Measurements from ENCODE around the gene OCA2.
"Not testable (repeated sequence)": the region's sequence is repeated elsewhere in the genome, so short reads cannot be mapped to it uniquely, and the experiment has no call there.

Gene OCA2

DNA sequence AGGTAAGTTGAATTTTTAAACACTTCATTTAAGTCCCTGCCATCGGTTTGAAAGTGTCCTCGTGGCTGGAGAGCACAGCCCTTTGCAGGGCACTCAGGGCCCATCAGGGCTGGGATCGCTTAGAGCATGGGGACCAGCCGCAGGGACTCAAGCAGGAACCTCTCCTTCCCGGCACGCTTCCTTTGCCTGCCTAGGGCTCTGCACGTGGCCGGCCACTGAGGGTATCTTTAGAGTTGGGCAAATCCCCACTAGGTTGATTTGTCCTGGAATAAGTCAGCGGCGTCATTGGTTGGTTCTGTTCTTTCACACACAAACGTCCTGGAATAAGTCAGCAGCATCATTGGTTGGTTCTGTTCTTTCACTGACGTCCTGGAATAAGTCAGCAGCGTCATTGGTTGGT is 131.6 kb downstream of the OCA2 start:
- Histone ChIP-seq H3K27me3 (ENCODE audit: insufficient read depth, low read length) (no peaks in the 10 kb centered on the region), H3K4me1 (ENCODE audit: insufficient read depth, low read length) (peaks cover 17% of the 10 kb centered on the region), H3K4me3 (ENCODE audit: low read length) (no peak overlapping the region), H3K36me3 (ENCODE audit: insufficient read depth, low read length) (no peaks in the 10 kb centered on the region), H2AFZ (ENCODE audit: low read depth, low read length) (no peak overlapping the region), H3K9me3 (ENCODE audit: low read length) (no peaks in the 10 kb centered on the region)

- Histone ChIP-seq H2AFZ (ENCODE audit: low read depth, low read length) (no peak overlapping the region), H3K4me1 (ENCODE audit: insufficient read depth, low read length) (peaks cover 17% of the 10 kb centered on the region), H3K4me3 (ENCODE audit: low read length) (no peak overlapping the region), H3K36me3 (ENCODE audit: insufficient read depth, low read length) (no peaks in the 10 kb centered on the region), H3K27me3 (ENCODE audit: insufficient read depth, low read length) (no peaks in the 10 kb centered on the region), H3K9me3 (ENCODE audit: low read length) (no peaks in the 10 kb centered on the region)
Observed at GRCh38 chr15:27965546-27965945, 133.6 kb downstream of the OCA2 start.

DNA sequence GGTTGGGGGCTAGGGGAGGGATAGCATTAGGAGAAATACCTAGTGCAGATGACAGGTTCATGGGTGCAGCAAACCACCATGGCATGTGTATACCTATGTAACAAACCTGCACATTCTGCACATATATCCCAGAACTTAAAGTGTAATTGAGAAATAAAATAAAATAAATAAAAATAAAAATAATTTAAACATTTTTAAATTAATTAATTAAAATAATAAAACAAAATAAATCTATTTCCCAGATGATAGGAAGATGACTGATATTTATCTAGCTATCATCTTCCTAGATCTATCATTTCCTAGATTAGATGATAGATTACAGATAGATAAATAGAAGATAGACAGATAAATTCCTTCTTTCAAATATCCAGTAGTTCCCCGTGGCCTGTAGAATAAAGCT is 137.3 kb downstream of the OCA2 start:
- Histone ChIP-seq H2AFZ (ENCODE audit: low read depth, low read length) (no peak overlapping the region), H3K4me1 (ENCODE audit: insufficient read depth, low read length) (peaks cover 17% of the 10 kb centered on the region), H3K9me3 (ENCODE audit: low read length) (no peaks in the 10 kb centered on the region), H3K27me3 (ENCODE audit: insufficient read depth, low read length) (no peaks in the 10 kb centered on the region), H3K4me3 (ENCODE audit: low read length) (no peak overlapping the region), H3K36me3 (ENCODE audit: insufficient read depth, low read length) (no peaks in the 10 kb centered on the region)

GRCh38 chr15:27958911-27959578 is 140.1 kb downstream of the OCA2 start:
- Histone ChIP-seq H3K36me3 (ENCODE audit: insufficient read depth, low read length) (no peaks in the 10 kb centered on the region), H3K4me3 (ENCODE audit: low read length) (no peak overlapping the region), H3K27me3 (ENCODE audit: insufficient read depth, low read length) (no peaks in the 10 kb centered on the region), H3K4me1 (ENCODE audit: insufficient read depth, low read length) (peaks cover 6% of the 10 kb centered on the region), H2AFZ (ENCODE audit: low read depth, low read length) (no peak overlapping the region), H3K9me3 (ENCODE audit: low read length) (no peaks in the 10 kb centered on the region)

DNA sequence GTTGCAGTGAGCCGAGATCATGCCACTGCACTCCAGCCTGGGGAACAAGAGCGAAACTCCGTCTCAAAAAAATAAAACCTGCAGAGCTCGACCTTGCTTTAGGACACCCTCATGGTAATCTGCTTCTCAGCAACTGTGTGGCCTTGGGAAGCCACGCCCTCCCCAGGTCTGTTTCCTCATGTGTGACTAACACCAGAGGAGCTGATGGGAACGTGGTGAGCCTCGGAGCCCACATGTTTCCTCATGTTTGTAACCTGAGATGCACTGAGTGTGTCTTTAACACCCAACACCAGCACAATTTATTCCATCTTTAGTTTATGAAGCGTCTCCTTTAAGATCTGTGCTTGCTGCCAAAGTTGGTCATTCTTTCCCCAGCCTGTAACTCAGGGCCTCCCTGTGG is 142.8 kb downstream of the OCA2 start:
- Histone ChIP-seq H3K4me1 (ENCODE audit: insufficient read depth, low read length) (peaks cover 6% of the 10 kb centered on the region), H3K4me3 (ENCODE audit: low read length) (no peak overlapping the region), H3K9me3 (ENCODE audit: low read length) (no peaks in the 10 kb centered on the region), H3K27me3 (ENCODE audit: insufficient read depth, low read length) (no peaks in the 10 kb centered on the region), H2AFZ (ENCODE audit: low read depth, low read length) (no peak overlapping the region), H3K36me3 (ENCODE audit: insufficient read depth, low read length) (no peaks in the 10 kb centered on the region)

DNA sequence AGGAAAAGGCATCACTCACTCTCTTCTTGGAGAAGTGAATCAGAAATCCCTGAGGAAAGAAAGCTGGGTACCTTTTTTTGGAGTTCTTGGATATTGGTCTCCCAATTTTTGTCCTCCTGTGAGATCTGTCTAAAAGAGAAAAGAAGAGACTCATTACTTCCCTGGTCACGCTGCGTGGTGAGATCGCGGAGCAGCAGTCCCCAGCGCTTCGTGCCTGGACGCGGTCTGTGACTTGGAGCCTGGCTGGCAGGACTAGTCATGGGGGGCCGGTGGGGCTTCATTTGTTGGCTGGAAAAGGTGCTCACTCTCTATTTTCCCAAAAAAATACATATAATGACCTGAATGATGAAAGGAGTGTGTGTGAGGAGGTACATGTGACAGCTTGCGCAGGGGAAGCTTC is 144.0 kb downstream of the OCA2 start:
- no peak overlapping the region for H2AFZ ChIP-seq (ENCODE audit: low read depth, low read length)
- peaks cover 6% of the 10 kb centered on the region for H3K4me1 ChIP-seq (ENCODE audit: insufficient read depth, low read length)
- no peaks in the 10 kb centered on the region for H3K9me3 ChIP-seq (ENCODE audit: low read length)
- H3K27me3 ChIP-seq (ENCODE audit: insufficient read depth, low read length) = no peaks in the 10 kb centered on the region
- no peak overlapping the region for H3K4me3 ChIP-seq (ENCODE audit: low read length)
- no peaks in the 10 kb centered on the region for H3K36me3 ChIP-seq (ENCODE audit: insufficient read depth, low read length)

GRCh38 chr15:27952593-27952992 is 146.5 kb downstream of the OCA2 start:
- H2AFZ ChIP-seq (ENCODE audit: low read depth, low read length); H3K36me3 ChIP-seq (ENCODE audit: insufficient read depth, low read length); H3K4me1 ChIP-seq (ENCODE audit: insufficient read depth, low read length); H3K27me3 ChIP-seq (ENCODE audit: insufficient read depth, low read length); H3K9me3 ChIP-seq (ENCODE audit: low read length); H3K4me3 ChIP-seq (ENCODE audit: low read length): not testable (repeated sequence)

DNA sequence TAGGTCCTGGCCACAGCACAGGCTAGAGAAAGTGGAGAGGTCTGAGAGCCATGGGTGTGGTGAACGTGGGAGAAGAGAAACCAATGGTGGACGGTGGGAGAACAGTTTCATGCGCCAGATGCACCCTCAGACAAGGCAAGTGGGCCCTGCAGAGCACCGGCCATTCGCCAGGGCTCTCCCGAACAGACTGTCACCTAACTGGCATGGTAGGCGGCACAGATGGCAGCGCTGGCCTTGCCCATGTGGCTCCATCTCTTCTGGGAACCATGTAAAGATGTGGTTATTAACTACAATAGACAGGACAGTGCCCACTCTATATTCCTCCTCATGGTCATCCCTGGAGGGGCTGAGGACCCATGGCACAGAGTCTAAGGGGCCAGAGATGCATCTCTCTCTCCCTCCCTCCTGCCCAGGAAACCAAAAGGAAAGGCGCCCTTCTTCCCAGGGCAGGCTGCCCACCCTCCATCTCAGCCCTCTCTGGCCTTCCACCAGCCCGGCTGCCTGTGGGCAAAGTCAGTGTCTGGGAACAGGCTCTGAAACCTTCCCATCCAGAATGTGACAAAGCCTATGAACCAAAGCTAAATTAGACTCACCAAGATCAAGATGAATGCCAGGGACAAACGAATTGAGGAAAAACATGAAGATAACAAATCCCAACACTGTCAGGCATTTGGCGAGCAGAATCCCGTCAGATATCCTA is 147.8 kb downstream of the OCA2 start:
- no peaks in the 10 kb centered on the region for H3K27me3 ChIP-seq (ENCODE audit: insufficient read depth, low read length)
- H3K9me3 ChIP-seq (ENCODE audit: low read length) = no peaks in the 10 kb centered on the region
- H3K4me3 ChIP-seq (ENCODE audit: low read length) = no peak overlapping the region
- H3K4me1 ChIP-seq (ENCODE audit: insufficient read depth, low read length) = peaks cover 6% of the 10 kb centered on the region
- H3K36me3 ChIP-seq (ENCODE audit: insufficient read depth, low read length) = no peaks in the 10 kb centered on the region
- H2AFZ ChIP-seq (ENCODE audit: low read depth, low read length) = no peak overlapping the region

DNA sequence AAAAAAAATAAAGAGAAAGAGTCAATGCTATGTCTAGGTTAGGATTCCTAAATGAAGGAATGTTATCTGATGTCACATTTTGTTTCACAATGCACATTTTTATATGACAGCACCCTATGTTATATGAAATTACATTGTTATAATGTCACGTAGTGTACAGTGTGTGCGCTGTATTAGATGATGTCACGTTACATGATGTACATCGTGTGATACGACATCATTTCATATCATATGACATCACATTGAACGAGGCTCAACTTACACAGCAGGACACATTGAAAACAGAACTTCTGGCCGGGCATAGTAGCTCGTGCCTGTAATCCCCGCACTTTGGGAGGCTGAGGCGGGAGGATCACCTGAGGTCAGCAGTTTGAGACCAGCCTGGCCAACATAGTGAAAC is 150.0 kb downstream of the OCA2 start:
- no peaks in the 10 kb centered on the region for H3K36me3 ChIP-seq (ENCODE audit: insufficient read depth, low read length)
- no peaks in the 10 kb centered on the region for H3K9me3 ChIP-seq (ENCODE audit: low read length)
- H3K27me3 ChIP-seq (ENCODE audit: insufficient read depth, low read length) = no peaks in the 10 kb centered on the region
- H3K4me1 ChIP-seq (ENCODE audit: insufficient read depth, low read length) = no peaks in the 10 kb centered on the region
- no peak overlapping the region for H3K4me3 ChIP-seq (ENCODE audit: low read length)
- no peak overlapping the region for H2AFZ ChIP-seq (ENCODE audit: low read depth, low read length)

DNA sequence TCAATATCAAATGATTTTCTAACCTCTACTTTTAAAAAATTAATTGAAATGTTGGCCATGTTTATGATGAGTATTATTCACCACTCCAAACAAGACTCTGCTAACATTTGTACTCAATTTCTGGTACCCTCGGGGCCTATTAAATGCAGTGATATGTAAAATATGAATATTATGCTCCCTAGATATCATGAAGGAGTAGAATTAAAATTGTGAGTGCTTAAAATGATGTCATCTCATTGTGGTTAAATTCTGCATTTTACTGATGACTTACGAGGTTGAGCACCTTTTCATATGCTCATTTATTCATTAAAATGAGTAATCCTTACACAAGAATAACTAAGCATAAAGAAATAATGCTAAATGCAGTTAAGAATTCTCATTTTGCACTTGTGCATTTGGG is 159.9 kb downstream of the OCA2 start:
- Histone ChIP-seq H3K4me3 (ENCODE audit: low read length) (no peak overlapping the region), H3K4me1 (ENCODE audit: insufficient read depth, low read length) (no peaks in the 10 kb centered on the region), H3K27me3 (ENCODE audit: insufficient read depth, low read length) (peaks cover 4% of the 10 kb centered on the region)

GRCh38 chr15:27937851-27938250 is 161.3 kb downstream of the OCA2 start:
- no peak overlapping the region for H3K4me3 ChIP-seq (ENCODE audit: low read length)
- H3K9me3 ChIP-seq (ENCODE audit: low read length) = no peaks in the 10 kb centered on the region
- H3K4me1 ChIP-seq (ENCODE audit: insufficient read depth, low read length) = no peaks in the 10 kb centered on the region
- peaks cover 4% of the 10 kb centered on the region for H3K27me3 ChIP-seq (ENCODE audit: insufficient read depth, low read length)
- H3K36me3 ChIP-seq (ENCODE audit: insufficient read depth, low read length) = no peaks in the 10 kb centered on the region
- H2AFZ ChIP-seq (ENCODE audit: low read depth, low read length) = no peak overlapping the region

More for the DNA sequence above, 159.9 kb downstream of the OCA2 start:
- Histone ChIP-seq H3K9me3 (ENCODE audit: low read length) (no peaks in the 10 kb centered on the region), H3K36me3 (ENCODE audit: insufficient read depth, low read length) (no peaks in the 10 kb centered on the region), H2AFZ (ENCODE audit: low read depth, low read length) (no peak overlapping the region)

DNA sequence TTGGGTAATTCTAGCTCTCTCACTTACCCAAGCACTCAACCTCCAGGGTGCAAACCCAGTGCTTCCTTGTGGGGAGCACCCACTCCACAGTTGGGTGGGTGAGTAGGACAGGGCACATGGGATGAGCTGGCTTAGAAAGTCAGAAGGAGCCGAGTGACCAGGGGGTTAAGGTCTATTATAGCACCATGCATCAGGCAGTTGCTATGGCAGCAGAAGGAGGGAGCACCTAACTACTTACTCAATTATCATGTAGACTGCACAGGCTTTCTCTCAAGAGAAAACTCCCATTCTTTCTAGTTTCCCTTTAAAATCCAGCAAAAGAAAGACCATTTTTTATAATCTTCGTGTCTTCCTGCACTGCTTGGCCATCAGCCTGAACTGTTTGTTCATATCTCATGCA is 163.0 kb downstream of the OCA2 start:
- Histone ChIP-seq H3K27me3 (ENCODE audit: insufficient read depth, low read length) (no peaks in the 10 kb centered on the region), H3K4me3 (ENCODE audit: low read length) (no peak overlapping the region), H3K36me3 (ENCODE audit: insufficient read depth, low read length) (no peaks in the 10 kb centered on the region), H3K9me3 (ENCODE audit: low read length) (no peaks in the 10 kb centered on the region), H2AFZ (ENCODE audit: low read depth, low read length) (no peak overlapping the region), H3K4me1 (ENCODE audit: insufficient read depth, low read length) (no peaks in the 10 kb centered on the region)

DNA sequence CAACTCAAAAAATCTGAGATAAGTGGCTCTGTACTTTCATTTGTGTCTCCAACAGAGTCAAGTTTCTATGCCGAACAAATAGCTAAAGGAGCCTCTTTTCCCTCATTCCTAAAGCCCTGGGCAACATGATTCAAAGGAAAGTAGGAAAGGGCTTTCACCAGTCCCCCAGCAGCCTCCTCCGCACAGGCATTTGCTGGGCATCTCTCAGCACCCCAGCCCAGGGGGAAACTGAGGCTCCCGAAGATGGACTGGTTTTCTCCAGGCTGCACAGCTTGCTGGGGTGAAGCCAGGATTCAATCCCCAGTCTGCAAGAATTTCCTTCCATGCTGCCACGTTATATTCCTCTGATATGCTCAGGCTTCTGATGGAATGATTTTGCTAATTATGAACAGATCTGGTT is 163.8 kb downstream of the OCA2 start:
- no peaks in the 10 kb centered on the region for H3K36me3 ChIP-seq (ENCODE audit: insufficient read depth, low read length)
- no peak overlapping the region for H2AFZ ChIP-seq (ENCODE audit: low read depth, low read length)
- no peaks in the 10 kb centered on the region for H3K9me3 ChIP-seq (ENCODE audit: low read length)
- H3K4me3 ChIP-seq (ENCODE audit: low read length) = no peak overlapping the region
- no peaks in the 10 kb centered on the region for H3K27me3 ChIP-seq (ENCODE audit: insufficient read depth, low read length)
- H3K4me1 ChIP-seq (ENCODE audit: insufficient read depth, low read length) = no peaks in the 10 kb centered on the region

DNA sequence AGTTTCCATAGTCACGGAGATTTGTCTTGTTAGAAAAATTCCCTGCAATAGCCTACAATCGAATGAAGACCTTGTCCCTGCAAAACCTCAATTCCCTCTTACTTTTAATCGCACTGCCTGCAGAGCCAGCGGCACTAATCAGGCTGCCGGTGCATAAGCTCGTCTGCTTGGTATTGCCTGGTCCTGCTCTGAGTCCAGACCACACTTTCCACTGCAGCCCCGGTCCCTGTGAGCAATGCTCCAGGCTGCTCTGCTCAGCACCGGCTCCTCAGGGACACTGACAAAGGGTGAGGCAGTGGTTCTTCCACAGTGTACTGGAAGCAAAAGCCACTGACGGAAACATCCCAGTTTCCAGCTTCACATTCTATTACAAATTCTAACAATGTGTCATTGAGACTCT is 164.3 kb downstream of the OCA2 start:
- no peaks in the 10 kb centered on the region for H3K4me1 ChIP-seq (ENCODE audit: insufficient read depth, low read length)
- no peaks in the 10 kb centered on the region for H3K27me3 ChIP-seq (ENCODE audit: insufficient read depth, low read length)
- no peaks in the 10 kb centered on the region for H3K9me3 ChIP-seq (ENCODE audit: low read length)
- H3K4me3 ChIP-seq (ENCODE audit: low read length) = no peak overlapping the region
- H3K36me3 ChIP-seq (ENCODE audit: insufficient read depth, low read length) = no peaks in the 10 kb centered on the region
- H2AFZ ChIP-seq (ENCODE audit: low read depth, low read length) = no peak overlapping the region

Data from neuron (in vitro differentiated cells).